ENCODE measurements around the gene COL24A1.

COL24A1 gene

DNA sequence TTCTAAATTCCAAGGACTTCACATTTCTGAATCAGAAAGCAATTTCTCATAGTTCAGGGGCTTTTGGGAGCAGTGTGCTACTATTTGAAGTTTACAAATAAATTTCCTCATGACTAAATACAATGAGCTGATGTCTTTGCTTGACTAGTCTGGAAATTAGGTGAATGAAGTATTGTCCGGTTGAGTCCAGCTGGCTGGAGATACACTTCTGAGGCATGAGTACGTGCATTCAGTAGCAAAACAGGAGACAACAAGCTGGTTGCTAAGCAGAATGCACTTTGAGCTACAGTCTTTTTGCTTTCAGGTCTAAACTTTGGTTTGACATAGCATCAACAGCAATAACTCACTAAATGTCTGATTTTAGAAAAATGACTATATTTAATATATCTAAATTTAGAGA is 475.5 kb downstream of the COL24A1 start:
- Histone ChIP-seq H3K4me3 (ENCODE audit: low read depth in 1 of 2, low read length in 2 of 2) (no peak overlapping the region), H3K9me3 (ENCODE audit: insufficient read depth, low read length, severe bottlenecking) (no peaks in the 10 kb centered on the region), H4K20me1 (ENCODE audit: insufficient read depth, low read length) (no peaks in the 10 kb centered on the region), H3K27ac (ENCODE audit: low read length) (no peak overlapping the region), H3K4me1 (ENCODE audit: insufficient read depth, low read length) (no peaks in the 10 kb centered on the region), H3K9ac (ENCODE audit: low read depth, low read length) (no peak overlapping the region), H3K79me2 (ENCODE audit: insufficient read depth, low read length) (peaks cover 25% of the 10 kb centered on the region; the same call in 1 of the 2 replicates), H3K27me3 (ENCODE audit: insufficient read depth, low read length, poor library complexity) (no peaks in the 10 kb centered on the region), H3K36me3 (ENCODE audit: insufficient read depth, low read length) (peaks cover 49% of the 10 kb centered on the region), H3K4me2 (ENCODE audit: insufficient read depth, low read length) (no peak overlapping the region), H2AFZ (ENCODE audit: low read depth, low read length) (no peak overlapping the region)
- DNase-seq (no peak), ATAC-seq (ENCODE audit: insufficient read depth, low read depth) (no peak)
- TF ChIP-seq EZH2 (IDR thresholded peaks at IDR 0.05; ENCODE audit: borderline replicate concordance, low read depth, low read length, severe bottlenecking): no peak
